BE2C (cell line): ENCODE results near the gene PNPLA7.

ENCODE experiments used
- DNase-seq: peaks from one replicate; pipeline ENCODE4 v3.0.0-alpha.2; 2020
- H3K27me3 ChIP-seq: fragments of 250-450 bp; sonication (Bioruptor Pico); 2 replicates; pipeline ENCODE4 v1.5.1; 2020; ENCODE audit warnings: mild to moderate bottlenecking
- H3K36me3 ChIP-seq: fragments of 250-450 bp; sonication (Bioruptor Pico); 2 replicates; pipeline ENCODE4 v1.5.1; 2020; ENCODE audit warnings: mild to moderate bottlenecking
- H3K4me1 ChIP-seq: fragments of 250-450 bp; sonication (Bioruptor Pico); 2 replicates; pipeline ENCODE4 v1.5.1; 2020
- H3K4me3 ChIP-seq: 2 replicates; pipeline ENCODE4 v1.5.1; 2011; ENCODE audit warnings: low read depth, low read length
- H3K9me3 ChIP-seq: fragments of 250-450 bp; sonication (Bioruptor Pico); 2 replicates; pipeline ENCODE4 v1.5.1; 2020
- CTCF ChIP-seq: IDR thresholded peaks from 2 replicates; pipeline ENCODE4 v1.5.1; 2012; ENCODE audit warnings: mild to moderate bottlenecking, low read depth, low read length

Gene PNPLA7

GRCh38 chr9:137530331-137530730 lies 19.9 kb downstream of the PNPLA7 start:
- Histone ChIP-seq H3K27me3 (no peaks in the 10 kb centered on the region), H3K9me3 (no peaks in the 10 kb centered on the region), H3K36me3 (no peaks in the 10 kb centered on the region), H3K4me1 (peaks cover 3% of the 10 kb centered on the region), H3K4me3 (no peak overlapping the region)
- no peak for TF ChIP-seq CTCF
- DNase-seq, result no peak

GRCh38 chr9:137524981-137525317 lies 25.3 kb downstream of the PNPLA7 start:
- TF ChIP-seq CTCF, result no peak
- H3K4me1 ChIP-seq, result no peaks in the 10 kb centered on the region
- no peaks in the 10 kb centered on the region; the same call in 1 of the 2 replicates for H3K9me3 ChIP-seq
- no peaks in the 10 kb centered on the region for H3K27me3 ChIP-seq
- H3K36me3 ChIP-seq, result no peaks in the 10 kb centered on the region
- no peak overlapping the region for H3K4me3 ChIP-seq
- no peak for DNase-seq

GRCh38 chr9:137524161-137524980 lies 25.8 kb downstream of the PNPLA7 start:
- no peak for DNase-seq
- no peaks in the 10 kb centered on the region; the same call in 1 of the 2 replicates for H3K9me3 ChIP-seq
- H3K27me3 ChIP-seq, result no peaks in the 10 kb centered on the region
- no peaks in the 10 kb centered on the region for H3K4me1 ChIP-seq
- no peaks in the 10 kb centered on the region for H3K36me3 ChIP-seq
- no peak for TF ChIP-seq CTCF
- H3K4me3 ChIP-seq, result no peak overlapping the region

- no peak for TF ChIP-seq CTCF
- Histone ChIP-seq H3K4me1 (no peaks in the 10 kb centered on the region), H3K9me3 (no peaks in the 10 kb centered on the region; the same call in 1 of the 2 replicates), H3K4me3 (no peak overlapping the region), H3K27me3 (no peaks in the 10 kb centered on the region), H3K36me3 (no peaks in the 10 kb centered on the region)
- no peak for DNase-seq
Observed at GRCh38 chr9:137522746-137523455, 27.3 kb downstream of the PNPLA7 start.

- no peaks in the 10 kb centered on the region for H3K36me3 ChIP-seq
- no peaks in the 10 kb centered on the region; the same call in 1 of the 2 replicates for H3K9me3 ChIP-seq
- no peaks in the 10 kb centered on the region for H3K4me1 ChIP-seq
- H3K27me3 ChIP-seq, result no peaks in the 10 kb centered on the region
- DNase-seq, result no peak
- no peak for TF ChIP-seq CTCF
- H3K4me3 ChIP-seq, result no peak overlapping the region
Observed at GRCh38 chr9:137521405-137521985, 28.7 kb downstream of the PNPLA7 start.
